ENCODE data around the gene SLC2A13.

DNA sequence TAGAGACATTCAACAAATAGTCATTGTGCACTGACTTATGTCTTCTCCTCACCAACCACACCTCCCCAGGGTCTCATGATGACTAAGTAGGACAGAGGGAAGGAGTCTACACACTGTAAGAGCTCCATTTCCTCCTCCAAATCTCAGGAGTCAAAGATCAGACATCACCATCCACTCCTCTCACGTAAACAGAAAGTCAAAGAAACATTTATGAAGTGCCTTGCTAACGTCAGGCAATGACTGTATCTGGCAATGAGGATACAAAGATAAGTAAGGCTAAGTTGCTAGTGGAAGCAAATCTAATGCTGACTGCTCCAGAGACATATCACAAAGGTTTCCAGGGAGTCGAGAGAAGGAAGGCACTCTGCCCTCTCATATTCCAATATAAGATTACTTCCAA lies 88.9 kb downstream of the SLC2A13 start:
- TF ChIP-seq CTCF (optimal IDR thresholded peaks at IDR 0.05 in 1 of 3, IDR thresholded peaks at IDR 0.05 in 1 of 3, conservative IDR thresholded peaks at IDR 0.05 in 1 of 3; ENCODE audit: extremely low read depth in 1 of 3, insufficient read depth in 2 of 3, low read length in 3 of 3) (no peak), EZH2 (IDR thresholded peaks at IDR 0.05; ENCODE audit: low read length) (no peak)

Data from keratinocyte (primary cell).